ENCODE measurements around the gene KIAA0825. TPM values are rescaled to one million over a fixed set of nuclear protein-coding genes. Genes with fewer than 3 reads are reported as not detected.
"Not testable (repeated sequence)": the region's sequence is repeated elsewhere in the genome, so short reads cannot be mapped to it uniquely, and the experiment has no call there.

The KIAA0825 gene
- total RNA-seq, 1 donor from 2014 or later, result 0.99 TPM

- DNase-seq (ENCODE audit: low read depth, low spot score), result no peak
These were observed 242.6 kb downstream of the KIAA0825 start for GRCh38 chr5:94375801-94376200.

DNA sequence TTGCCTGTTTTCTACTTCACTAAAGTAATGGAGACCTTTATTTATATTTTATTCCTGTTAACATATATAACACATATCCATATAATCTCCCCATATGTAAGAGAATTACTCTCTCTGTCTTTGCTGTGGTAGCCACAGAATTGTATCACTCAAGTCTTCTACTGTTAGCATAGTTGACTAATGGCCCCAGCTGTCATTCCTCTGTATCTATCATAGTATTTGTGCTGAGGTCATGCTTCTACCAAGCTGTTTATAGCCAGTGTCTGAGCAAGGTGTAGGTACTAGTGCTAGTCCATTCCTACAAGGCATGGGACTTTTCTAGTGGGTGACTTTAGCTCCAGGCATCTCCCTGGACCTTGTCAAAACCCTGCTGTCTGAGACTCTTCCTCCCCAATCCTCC lies 244.1 kb downstream of the KIAA0825 start:
- DNase-seq (ENCODE audit: low read depth, low spot score), result no peak

DNA sequence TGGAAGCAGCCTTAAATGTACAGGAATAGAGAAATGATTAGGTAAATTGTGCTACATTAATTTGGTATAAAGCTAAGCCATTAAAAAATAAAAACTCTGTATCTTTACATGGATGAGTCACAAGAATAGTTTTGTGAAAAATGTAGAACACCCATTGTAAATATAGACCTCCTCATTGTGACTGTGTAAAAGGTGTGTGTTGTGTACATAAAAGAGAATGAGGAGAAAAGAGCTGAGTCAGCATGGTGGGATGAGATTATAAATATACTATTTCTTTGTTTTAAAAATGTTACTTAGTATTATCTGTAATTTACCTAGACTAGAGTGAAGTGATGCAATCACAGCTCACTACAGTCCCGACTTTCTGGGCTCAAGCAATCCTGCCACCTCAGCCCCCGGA lies 250.5 kb downstream of the KIAA0825 start:
- DNase-seq (ENCODE audit: low read depth, low spot score), result no peak

- no peak for DNase-seq (ENCODE audit: low read depth, low spot score)
These were observed 251.6 kb downstream of the KIAA0825 start for GRCh38 chr5:94366811-94367210.

GRCh38 chr5:94362857-94363256 lies 255.5 kb downstream of the KIAA0825 start:
- no peak for DNase-seq (ENCODE audit: low read depth, low spot score)

- DNase-seq (ENCODE audit: low read depth, low spot score), result no peak
These were observed 256.3 kb downstream of the KIAA0825 start for GRCh38 chr5:94361832-94362796.

DNA sequence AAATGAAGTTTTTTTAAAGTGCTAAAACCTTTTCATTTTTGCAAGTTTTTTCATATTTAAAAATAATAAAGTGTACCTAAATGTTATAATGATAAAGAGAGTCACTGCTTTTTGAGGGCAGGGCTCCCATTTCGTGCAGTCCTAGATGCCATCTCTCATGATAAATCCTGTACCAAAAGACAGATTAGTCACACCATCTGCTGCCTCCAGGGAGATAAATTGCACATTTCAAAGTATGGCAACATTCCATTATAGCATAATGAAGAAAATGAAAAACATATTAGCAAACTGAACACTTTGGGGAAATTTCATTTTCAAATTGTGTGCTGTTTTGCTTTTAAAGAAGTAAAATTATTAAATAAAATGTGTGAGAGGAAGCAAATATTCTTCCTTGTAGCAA lies 257.2 kb downstream of the KIAA0825 start:
- DNase-seq (ENCODE audit: low read depth, low spot score), result no peak

GRCh38 chr5:94360382-94361130 lies 257.8 kb downstream of the KIAA0825 start:
- no peak for DNase-seq (ENCODE audit: low read depth, low spot score)

- no peak for DNase-seq (ENCODE audit: low read depth, low spot score)
These were observed 258.5 kb downstream of the KIAA0825 start for GRCh38 chr5:94359880-94360279.

- DNase-seq (ENCODE audit: low read depth, low spot score), result no peak
These were observed 262.6 kb downstream of the KIAA0825 start for GRCh38 chr5:94355811-94356210.

DNA sequence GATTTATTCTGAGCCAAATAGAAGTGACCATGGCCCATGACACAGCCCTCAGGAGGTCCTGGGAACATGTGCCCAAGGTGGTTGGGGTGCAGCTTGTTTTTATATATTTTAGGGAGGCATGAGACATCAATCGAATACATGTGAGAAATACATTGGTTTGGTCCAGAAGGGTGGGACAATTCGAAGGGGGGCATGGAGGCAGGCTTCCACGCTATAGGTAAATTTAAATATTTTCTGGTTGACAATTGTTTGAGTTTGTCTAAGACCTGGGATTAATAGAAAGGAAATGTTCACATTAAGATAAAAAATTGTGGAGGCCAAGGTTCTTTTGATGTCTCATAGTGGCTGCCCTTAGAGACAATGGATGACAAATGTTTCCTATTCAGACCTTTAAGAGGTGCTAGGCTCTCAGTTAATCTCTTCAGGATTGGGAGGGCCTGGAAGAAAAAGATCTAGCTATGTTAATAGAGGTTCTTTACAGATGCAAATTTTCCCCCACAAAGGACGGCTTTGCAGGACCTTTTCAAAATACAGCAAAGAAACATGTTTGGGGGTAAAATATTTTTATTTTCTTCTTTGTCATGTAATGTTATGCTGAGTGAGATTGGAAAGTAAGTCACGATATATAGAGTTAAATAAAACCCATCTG lies 263.4 kb downstream of the KIAA0825 start:
- not testable (repeated sequence) for DNase-seq (ENCODE audit: low read depth, low spot score)

- no peak for DNase-seq (ENCODE audit: low read depth, low spot score)
These were observed 264.8 kb downstream of the KIAA0825 start for GRCh38 chr5:94353605-94354004.

DNA sequence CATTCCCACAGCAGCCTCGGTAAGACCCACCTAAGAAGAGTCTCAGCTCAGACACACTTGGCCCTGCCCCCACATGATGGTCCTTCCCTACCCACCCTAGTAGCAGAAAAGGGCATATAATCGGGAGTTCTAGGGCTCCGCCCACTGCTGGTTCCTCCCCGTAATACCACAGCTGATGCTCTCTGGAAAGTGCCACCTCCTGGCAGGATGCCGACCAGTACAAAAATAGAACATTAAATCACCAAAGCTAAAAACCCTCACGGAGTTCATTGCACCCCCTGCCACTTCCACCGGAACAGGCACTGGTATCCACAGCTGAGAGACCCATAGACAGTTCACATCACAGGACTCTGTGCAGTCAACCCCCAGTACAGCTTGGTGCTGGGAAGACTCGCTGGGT lies 271.3 kb downstream of the KIAA0825 start:
- no peak for DNase-seq (ENCODE audit: low read depth, low spot score)

DNA sequence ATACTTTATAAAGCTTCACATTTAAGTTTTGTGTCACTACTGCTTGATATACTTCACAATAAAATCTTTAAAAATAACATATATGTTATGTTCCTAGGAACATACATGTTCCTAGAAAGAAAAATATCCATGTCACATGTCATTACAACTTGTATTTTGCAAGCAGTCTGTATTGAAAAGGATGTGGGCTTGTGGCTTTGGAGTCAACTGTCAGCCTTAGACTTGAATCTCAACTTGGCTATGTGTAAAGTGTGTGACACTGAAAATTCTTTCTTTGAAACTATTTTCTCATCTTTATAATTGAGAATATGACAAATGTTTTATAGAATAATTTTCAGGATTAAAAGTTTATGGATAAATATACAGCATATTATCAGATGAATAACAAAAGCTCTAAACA lies 273.1 kb downstream of the KIAA0825 start:
- DNase-seq (ENCODE audit: low read depth, low spot score), result no peak

- no peak for DNase-seq (ENCODE audit: low read depth, low spot score)
These were observed 280.8 kb downstream of the KIAA0825 start for GRCh38 chr5:94337617-94338016.

- no peak for DNase-seq (ENCODE audit: low read depth, low spot score)
These were observed 282.5 kb downstream of the KIAA0825 start for GRCh38 chr5:94335936-94336335.

DNA sequence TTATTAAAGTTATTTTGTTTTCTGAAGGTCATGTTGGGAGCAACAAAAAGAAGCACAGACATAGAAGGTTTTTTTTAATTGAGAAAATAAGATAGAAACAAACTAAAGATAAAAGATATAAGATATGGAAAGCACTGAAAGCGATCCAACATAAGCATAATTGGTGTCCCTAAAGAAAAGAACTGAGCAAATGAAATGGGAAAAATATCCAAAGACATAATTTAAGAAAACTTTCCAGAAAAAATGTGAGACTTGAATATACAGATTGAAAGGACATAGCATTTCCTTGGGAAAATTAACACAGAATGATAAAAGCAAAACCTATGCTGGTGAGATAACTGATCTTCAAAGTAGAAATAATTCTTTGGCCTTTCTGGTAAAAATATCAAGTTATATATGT lies 289.3 kb downstream of the KIAA0825 start:
- no peak for DNase-seq (ENCODE audit: low read depth, low spot score)

GRCh38 chr5:94326586-94326985 lies 291.8 kb downstream of the KIAA0825 start:
- DNase-seq (ENCODE audit: low read depth, low spot score), result no peak

GRCh38 chr5:94316916-94317838 lies 301.2 kb downstream of the KIAA0825 start:
- DNase-seq (ENCODE audit: low read depth, low spot score), result no peak

DNA sequence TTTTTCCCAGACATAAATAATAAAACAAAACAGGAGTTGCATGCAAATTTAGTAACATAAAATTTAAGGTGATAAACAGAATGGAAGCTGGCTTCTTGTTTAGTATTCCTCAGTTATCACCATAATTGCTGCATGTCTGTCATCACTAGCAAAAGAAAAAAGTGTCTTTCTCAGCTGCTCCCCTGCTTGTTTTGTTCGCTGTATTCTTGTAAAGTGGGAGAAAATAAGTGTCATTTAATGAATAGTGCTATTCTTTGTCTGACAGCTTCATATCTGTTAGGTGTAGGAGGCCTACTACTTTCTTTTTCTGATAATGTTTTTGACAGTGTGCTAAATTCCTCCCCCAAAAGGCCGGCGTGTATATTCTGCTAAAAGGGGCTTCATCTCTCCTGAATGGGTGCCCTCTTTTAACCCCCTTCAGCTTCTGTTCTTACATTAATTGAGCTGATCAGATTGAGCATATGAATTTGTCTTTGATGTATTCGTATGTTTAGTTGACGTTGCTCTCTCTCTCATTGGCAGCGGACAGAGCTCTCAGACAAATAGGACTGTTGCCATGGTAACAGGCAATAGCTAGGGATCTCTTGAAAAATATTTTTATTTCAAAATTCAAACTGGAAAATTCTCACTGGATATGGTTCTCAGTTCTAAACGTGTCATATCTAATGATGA lies 303.8 kb downstream of the KIAA0825 start:
- no peak for DNase-seq (ENCODE audit: low read depth, low spot score)
